Activated naive CD8-positive, alpha-beta T cell (primary cell): ENCODE data around the gene DIP2B.

Source experiments
- H3K27ac Mint-ChIP-seq: one replicate; pipeline ENCODE4 v1.8.0; 2021; ENCODE audit warnings: mixed read lengths
- H3K27me3 Mint-ChIP-seq: one replicate; pipeline ENCODE4 v1.8.0; 2021; ENCODE audit warnings: mixed read lengths
- H3K36me3 Mint-ChIP-seq: one replicate; pipeline ENCODE4 v1.8.0; 2021; ENCODE audit warnings: mixed read lengths
- H3K4me1 Mint-ChIP-seq: one replicate; pipeline ENCODE4 v1.8.0; 2021; ENCODE audit warnings: low read depth, mixed read lengths
- H3K4me3 Mint-ChIP-seq: one replicate; pipeline ENCODE4 v1.8.0; 2021; ENCODE audit warnings: mild to moderate bottlenecking, mixed read lengths
- H3K9me3 Mint-ChIP-seq: one replicate; pipeline ENCODE4 v1.8.0; 2021; ENCODE audit warnings: low read depth, mixed read lengths

DIP2B gene

GRCh38 chr12:50728417-50728816, 223.6 kb downstream of the DIP2B start:
- Mint-ChIP-seq H3K27ac (no peak overlapping the region), H3K9me3 (no peaks in the 10 kb centered on the region), H3K36me3 (peaks cover 11% of the 10 kb centered on the region)

DNA sequence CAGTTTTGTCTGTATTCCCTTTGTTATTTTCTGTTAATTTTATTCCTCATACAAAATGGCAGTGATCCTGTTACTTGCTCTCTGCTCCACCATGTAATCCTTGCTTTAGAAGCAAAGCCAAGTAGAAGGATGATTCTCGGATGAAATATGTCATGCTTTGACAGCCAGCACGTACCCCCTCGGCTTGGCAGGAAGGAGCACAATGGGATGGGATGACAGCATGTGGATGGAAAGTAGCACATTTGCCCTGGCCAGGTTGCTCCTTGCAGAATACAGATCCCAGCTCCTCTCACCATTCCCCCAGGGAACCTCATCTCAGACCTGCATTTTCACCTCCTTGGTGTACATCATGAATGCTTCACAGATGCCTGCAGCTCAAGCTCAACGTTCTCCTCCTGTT, 224.1 kb downstream of the DIP2B start:
- Mint-ChIP-seq H3K27me3 (no peaks in the 10 kb centered on the region), H3K9me3 (no peaks in the 10 kb centered on the region), H3K4me1 (no peaks in the 10 kb centered on the region), H3K27ac (no peak overlapping the region), H3K4me3 (no peak overlapping the region), H3K36me3 (peaks cover 12% of the 10 kb centered on the region)

More at GRCh38 chr12:50728417-50728816, 223.6 kb downstream of the DIP2B start:
- Mint-ChIP-seq H3K4me1 (no peaks in the 10 kb centered on the region), H3K4me3 (no peak overlapping the region), H3K27me3 (no peaks in the 10 kb centered on the region)

DNA sequence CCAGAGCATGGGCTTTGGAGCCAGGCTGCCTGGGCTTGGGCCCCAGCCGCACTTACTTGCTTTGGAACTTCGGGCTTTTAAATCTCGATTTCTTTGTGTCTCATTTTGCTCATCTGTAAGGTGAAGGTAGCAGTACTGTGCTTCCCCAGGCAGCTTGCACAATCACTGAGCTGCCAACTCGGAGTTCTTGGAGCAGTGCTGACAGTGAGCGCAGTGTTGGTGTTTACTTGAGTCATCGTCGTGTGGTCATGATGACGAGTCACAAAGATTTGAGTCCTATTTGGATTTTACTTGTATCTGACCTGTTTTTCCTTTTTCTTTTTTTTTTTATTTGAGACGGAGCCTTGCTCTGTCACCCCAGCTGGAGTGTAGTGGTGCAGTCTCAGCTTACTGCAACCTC, 227.8 kb downstream of the DIP2B start:
- Mint-ChIP-seq H3K9me3 (no peaks in the 10 kb centered on the region), H3K27ac (no peak overlapping the region), H3K27me3 (no peaks in the 10 kb centered on the region), H3K36me3 (peaks cover 14% of the 10 kb centered on the region), H3K4me1 (no peaks in the 10 kb centered on the region), H3K4me3 (no peak overlapping the region)

- Mint-ChIP-seq H3K4me3 (no peak overlapping the region), H3K27ac (no peak overlapping the region), H3K36me3 (peaks cover 11% of the 10 kb centered on the region), H3K4me1 (no peaks in the 10 kb centered on the region), H3K9me3 (no peaks in the 10 kb centered on the region), H3K27me3 (no peaks in the 10 kb centered on the region)
Observed at GRCh38 chr12:50733706-50734105, 228.9 kb downstream of the DIP2B start.

DNA sequence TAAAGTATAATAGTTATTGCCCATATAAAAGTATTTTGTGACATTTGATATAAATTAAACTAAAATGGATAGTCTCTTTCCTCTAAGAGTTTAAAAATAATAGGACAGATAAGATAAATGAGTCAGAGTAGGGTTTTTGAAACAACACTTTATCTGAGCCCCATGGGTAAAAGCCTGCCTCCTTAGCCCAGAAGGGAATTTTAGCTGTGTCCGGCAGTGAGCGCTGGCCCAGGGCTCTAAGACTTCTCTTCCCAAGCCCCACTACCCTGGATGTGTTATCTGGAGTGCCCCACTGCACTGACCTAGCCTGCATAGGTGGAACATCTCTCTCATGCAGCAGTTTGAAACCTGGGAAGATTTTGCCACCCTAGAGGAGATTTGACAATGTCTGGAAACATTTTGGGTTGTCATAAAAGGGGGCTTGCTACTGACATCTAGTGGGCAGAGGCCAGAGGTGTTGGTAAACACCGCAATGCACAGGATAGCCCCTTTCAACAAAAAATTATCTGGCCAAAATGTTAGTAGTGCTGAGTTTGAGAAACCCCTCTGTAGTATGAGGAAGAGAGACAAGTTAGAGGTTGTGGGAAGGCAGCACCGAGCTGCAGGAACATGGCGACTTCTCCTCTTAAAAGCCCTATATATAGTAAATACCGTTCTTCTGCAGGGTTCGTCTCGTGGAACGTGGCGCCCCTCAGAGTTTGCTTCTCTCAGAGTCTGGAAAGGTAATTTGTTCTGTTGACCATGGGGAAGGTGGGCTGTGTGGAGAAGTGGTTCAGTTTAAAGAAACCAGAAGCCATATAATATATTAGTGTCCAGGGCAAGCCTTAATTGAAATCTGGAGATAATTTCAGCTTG, 229.9 kb downstream of the DIP2B start:
- H3K27ac Mint-ChIP-seq: no peak overlapping the region
- no peaks in the 10 kb centered on the region for H3K9me3 Mint-ChIP-seq
- H3K36me3 Mint-ChIP-seq: peaks cover 14% of the 10 kb centered on the region

DNA sequence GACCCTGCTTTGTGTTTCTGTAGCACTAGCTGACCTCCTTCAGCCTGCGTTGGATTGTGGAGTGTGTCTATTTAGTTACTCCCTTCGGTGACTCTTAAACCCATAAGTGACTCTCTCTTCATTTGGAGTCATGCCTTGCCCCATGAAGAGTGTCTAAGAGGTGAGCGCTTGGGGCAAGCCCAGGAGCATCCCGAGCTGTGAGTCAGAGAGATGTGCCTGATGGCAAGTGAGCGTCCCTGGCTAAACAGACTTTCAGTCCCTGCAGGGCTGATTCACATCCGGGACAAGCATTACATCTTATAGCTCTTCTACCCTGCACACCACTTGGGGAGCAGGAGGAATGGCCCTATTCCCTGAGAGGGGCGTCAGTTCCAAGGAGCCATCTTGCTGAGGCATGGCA, 234.8 kb downstream of the DIP2B start:
- no peaks in the 10 kb centered on the region for H3K9me3 Mint-ChIP-seq
- no peak overlapping the region for H3K27ac Mint-ChIP-seq
- peaks cover 12% of the 10 kb centered on the region for H3K36me3 Mint-ChIP-seq
- H3K4me3 Mint-ChIP-seq: no peak overlapping the region
- H3K27me3 Mint-ChIP-seq: no peaks in the 10 kb centered on the region
- H3K4me1 Mint-ChIP-seq: no peaks in the 10 kb centered on the region

More for the DNA sequence above, 229.9 kb downstream of the DIP2B start:
- H3K4me3 Mint-ChIP-seq: no peak overlapping the region
- H3K4me1 Mint-ChIP-seq: no peaks in the 10 kb centered on the region
- H3K27me3 Mint-ChIP-seq: no peaks in the 10 kb centered on the region

DNA sequence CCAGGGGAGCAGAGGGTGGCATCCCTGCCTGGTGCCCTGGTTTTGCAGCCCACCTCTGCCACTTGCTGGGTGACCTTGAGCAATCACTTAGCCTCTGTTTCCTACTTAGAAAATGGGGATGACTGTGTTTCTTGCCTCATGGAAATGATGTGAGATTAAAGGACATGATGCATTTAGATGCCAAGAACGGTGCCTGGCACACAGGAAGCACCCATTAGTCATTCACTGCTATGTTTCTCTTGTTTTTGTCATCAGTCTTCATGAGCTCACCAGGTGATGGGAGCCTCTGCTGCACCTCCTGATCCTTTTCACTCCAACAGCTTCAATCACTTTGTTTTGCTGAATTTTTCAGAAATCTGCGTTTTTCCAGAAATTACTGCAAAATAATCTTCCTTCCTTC, 235.5 kb downstream of the DIP2B start:
- Mint-ChIP-seq H3K9me3 (no peaks in the 10 kb centered on the region), H3K36me3 (peaks cover 12% of the 10 kb centered on the region), H3K27ac (peak overlapping the region; percentile 1), H3K4me3 (no peak overlapping the region), H3K4me1 (no peaks in the 10 kb centered on the region), H3K27me3 (no peaks in the 10 kb centered on the region)

DNA sequence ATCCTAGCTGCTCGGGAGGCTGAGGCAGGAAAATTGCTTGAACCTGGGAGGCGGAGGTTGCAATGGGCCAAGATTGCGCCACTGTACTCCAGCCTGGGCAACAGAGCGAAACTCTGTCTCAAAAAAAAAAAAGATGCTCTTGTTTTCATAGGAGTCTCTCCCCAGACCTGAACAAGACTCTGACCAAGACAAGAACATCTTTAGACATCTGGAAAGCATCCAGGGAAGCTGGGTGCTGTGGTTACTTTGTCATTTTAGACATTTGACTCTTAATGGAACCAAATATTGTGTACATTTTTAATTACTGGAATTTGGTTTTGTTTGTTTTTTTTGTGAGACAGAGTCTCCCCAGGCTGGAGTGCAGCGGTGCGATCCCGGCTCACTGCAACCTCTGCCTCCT, 238.0 kb downstream of the DIP2B start:
- Mint-ChIP-seq H3K27me3 (no peaks in the 10 kb centered on the region), H3K4me1 (no peaks in the 10 kb centered on the region), H3K27ac (no peak overlapping the region), H3K9me3 (no peaks in the 10 kb centered on the region), H3K36me3 (peaks cover 12% of the 10 kb centered on the region), H3K4me3 (no peak overlapping the region)

GRCh38 chr12:50745861-50746260, 241.1 kb downstream of the DIP2B start:
- Mint-ChIP-seq H3K27me3 (no peaks in the 10 kb centered on the region), H3K27ac (no peak overlapping the region), H3K9me3 (no peaks in the 10 kb centered on the region), H3K4me3 (no peak overlapping the region), H3K36me3 (peaks cover 5% of the 10 kb centered on the region), H3K4me1 (no peaks in the 10 kb centered on the region)

- Mint-ChIP-seq H3K9me3 (no peaks in the 10 kb centered on the region), H3K4me1 (no peaks in the 10 kb centered on the region), H3K4me3 (no peak overlapping the region), H3K27ac (no peak overlapping the region), H3K36me3 (peaks cover 5% of the 10 kb centered on the region), H3K27me3 (no peaks in the 10 kb centered on the region)
Observed at GRCh38 chr12:50746431-50746830, 241.6 kb downstream of the DIP2B start.

DNA sequence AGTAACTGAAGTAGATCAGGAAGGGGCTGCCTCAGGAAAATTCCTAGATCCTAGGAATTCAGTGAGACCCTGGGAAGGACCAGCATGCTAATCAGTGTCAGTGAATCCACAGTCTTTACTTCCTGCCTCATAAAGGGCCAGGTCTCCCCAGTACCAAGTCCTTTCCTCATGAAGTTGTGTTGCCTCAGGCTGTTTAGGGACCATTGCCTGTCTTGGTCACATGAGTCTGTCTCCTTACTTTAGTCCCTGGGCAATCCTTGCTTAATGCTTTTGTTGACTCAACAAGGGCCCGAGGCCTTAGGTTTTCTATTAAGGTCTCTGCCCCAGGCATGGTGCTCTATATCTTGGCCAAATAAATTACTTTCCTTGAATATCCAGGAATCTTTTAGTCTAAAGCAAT, 243.0 kb downstream of the DIP2B start:
- no peaks in the 10 kb centered on the region for H3K27me3 Mint-ChIP-seq
- H3K27ac Mint-ChIP-seq: no peak overlapping the region
- H3K4me1 Mint-ChIP-seq: no peaks in the 10 kb centered on the region
- H3K9me3 Mint-ChIP-seq: no peaks in the 10 kb centered on the region
- H3K4me3 Mint-ChIP-seq: no peak overlapping the region
- peaks cover 5% of the 10 kb centered on the region for H3K36me3 Mint-ChIP-seq

- peaks cover 4% of the 10 kb centered on the region for H3K36me3 Mint-ChIP-seq
Observed at GRCh38 chr12:50749459-50749882, 244.7 kb downstream of the DIP2B start.

GRCh38 chr12:50750366-50750765, 245.6 kb downstream of the DIP2B start:
- Mint-ChIP-seq H3K9me3 (no peaks in the 10 kb centered on the region), H3K27me3 (no peaks in the 10 kb centered on the region), H3K36me3 (peaks cover 3% of the 10 kb centered on the region), H3K4me1 (no peaks in the 10 kb centered on the region), H3K27ac (peak overlapping the region; percentile 61), H3K4me3 (no peak overlapping the region)

More at GRCh38 chr12:50749459-50749882, 244.7 kb downstream of the DIP2B start:
- no peak overlapping the region for H3K27ac Mint-ChIP-seq
- H3K4me3 Mint-ChIP-seq: no peak overlapping the region
- H3K4me1 Mint-ChIP-seq: no peaks in the 10 kb centered on the region
- no peaks in the 10 kb centered on the region for H3K9me3 Mint-ChIP-seq
- no peaks in the 10 kb centered on the region for H3K27me3 Mint-ChIP-seq

GRCh38 chr12:50751948-50752721, 247.3 kb downstream of the DIP2B start:
- H3K9me3 Mint-ChIP-seq: no peaks in the 10 kb centered on the region
- peak overlapping the region; percentile 28 for H3K27ac Mint-ChIP-seq
- H3K27me3 Mint-ChIP-seq: no peaks in the 10 kb centered on the region
- H3K36me3 Mint-ChIP-seq: peaks cover 3% of the 10 kb centered on the region
- H3K4me1 Mint-ChIP-seq: no peaks in the 10 kb centered on the region
- H3K4me3 Mint-ChIP-seq: no peak overlapping the region

- Mint-ChIP-seq H3K27me3 (no peaks in the 10 kb centered on the region), H3K4me1 (no peaks in the 10 kb centered on the region), H3K27ac (no peak overlapping the region), H3K36me3 (peaks cover 3% of the 10 kb centered on the region), H3K4me3 (no peak overlapping the region), H3K9me3 (no peaks in the 10 kb centered on the region)
Observed at GRCh38 chr12:50753232-50753769, 248.5 kb downstream of the DIP2B start.
